ENCODE data around the gene POLE. TPM values are rescaled to one million over a fixed set of nuclear protein-coding genes. Genes with fewer than 3 reads are reported as not detected.

The POLE gene, protein sequence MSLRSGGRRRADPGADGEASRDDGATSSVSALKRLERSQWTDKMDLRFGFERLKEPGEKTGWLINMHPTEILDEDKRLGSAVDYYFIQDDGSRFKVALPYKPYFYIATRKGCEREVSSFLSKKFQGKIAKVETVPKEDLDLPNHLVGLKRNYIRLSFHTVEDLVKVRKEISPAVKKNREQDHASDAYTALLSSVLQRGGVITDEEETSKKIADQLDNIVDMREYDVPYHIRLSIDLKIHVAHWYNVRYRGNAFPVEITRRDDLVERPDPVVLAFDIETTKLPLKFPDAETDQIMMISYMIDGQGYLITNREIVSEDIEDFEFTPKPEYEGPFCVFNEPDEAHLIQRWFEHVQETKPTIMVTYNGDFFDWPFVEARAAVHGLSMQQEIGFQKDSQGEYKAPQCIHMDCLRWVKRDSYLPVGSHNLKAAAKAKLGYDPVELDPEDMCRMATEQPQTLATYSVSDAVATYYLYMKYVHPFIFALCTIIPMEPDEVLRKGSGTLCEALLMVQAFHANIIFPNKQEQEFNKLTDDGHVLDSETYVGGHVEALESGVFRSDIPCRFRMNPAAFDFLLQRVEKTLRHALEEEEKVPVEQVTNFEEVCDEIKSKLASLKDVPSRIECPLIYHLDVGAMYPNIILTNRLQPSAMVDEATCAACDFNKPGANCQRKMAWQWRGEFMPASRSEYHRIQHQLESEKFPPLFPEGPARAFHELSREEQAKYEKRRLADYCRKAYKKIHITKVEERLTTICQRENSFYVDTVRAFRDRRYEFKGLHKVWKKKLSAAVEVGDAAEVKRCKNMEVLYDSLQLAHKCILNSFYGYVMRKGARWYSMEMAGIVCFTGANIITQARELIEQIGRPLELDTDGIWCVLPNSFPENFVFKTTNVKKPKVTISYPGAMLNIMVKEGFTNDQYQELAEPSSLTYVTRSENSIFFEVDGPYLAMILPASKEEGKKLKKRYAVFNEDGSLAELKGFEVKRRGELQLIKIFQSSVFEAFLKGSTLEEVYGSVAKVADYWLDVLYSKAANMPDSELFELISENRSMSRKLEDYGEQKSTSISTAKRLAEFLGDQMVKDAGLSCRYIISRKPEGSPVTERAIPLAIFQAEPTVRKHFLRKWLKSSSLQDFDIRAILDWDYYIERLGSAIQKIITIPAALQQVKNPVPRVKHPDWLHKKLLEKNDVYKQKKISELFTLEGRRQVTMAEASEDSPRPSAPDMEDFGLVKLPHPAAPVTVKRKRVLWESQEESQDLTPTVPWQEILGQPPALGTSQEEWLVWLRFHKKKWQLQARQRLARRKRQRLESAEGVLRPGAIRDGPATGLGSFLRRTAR (N-terminal part only)
- polyA plus RNA-seq: 0.31 TPM in 1 of 2 replicates, not detected in the other

DNA sequence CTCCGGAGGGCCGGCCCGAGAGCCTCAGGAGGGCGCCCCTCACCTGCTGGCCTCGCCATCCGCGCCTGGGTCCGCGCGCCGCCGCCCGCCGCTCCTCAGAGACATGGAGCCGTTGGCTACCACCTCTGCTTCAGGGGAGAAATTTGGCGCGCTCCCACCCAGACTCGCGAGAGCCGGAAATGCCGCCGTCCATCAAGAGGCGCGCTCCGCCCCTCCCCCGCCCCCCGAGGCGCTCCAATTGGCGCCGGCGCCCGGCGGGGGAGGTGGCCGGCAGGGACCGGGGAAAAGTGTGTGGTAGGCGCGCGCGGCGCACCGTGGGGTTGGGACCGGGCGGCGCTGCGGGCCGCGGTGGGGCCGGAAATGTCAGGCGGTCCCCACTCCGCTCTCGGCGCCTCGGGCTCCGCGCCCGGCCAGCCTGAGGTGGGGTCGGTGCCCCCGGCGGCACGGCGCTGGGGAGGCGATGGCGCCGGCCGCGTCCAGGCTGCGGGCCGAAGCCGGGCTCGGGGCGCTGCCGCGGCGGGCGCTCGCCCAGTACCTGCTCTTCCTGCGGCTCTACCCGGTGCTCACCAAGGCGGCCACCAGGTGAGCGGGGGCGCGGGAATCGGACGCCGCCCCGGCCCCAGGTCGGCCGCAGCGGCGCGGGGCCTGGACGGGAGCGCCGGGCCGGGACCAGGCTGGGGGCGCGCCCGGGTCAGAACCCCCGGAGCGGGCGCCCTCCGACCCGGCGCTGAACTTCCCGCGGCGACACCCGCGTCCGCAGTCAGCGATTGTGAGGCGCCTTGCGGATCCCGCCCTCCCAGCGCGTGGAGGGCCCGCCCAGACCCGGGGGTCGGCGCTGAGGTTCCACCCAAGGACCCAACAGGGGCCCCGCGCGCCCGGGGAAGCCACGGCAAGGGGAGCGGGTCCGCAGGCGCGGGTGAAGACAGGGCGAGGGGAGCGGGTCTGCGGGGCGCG is at the start of gene POLE, which contains the start of gene PXMP2:
Gene POLE (minus strand): TSS at position 132 of the 954 bp plus-strand sequence. CDS start 27 bp downstream, at position 105.
Gene PXMP2 (plus strand): TSS at position 377 of the 954 bp plus-strand sequence. CDS start 84 bp downstream, at position 461.

DNA sequence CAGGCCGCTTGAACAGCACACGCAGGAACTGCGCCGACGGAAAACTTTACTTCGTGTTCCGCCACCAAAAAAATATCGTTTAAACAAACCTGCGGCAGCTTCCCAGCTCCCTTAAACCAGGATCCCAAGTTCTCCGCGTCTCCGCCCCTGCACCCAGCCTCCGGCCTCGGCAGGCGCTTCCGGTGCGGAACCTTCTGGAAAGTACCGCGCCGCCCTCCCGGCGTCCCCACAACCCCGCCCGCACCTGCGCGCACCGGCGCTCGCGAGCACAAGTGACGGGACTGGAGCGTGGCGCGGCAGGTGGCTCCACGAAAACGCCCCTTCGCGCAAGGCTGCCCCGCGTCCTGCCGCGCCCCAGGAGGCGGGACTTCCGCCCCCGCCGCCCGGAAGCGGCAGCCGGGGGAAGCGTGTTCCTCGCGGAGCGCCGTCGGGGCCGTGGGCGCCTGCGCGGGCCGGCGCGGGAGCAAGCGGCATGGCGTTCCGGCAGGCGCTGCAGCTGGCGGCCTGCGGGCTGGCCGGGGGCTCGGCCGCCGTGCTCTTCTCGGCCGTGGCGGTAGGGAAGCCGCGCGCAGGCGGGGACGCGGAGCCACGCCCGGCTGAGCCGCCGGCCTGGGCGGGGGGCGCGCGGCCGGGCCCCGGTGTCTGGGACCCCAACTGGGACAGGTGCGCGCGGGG is 23.4 kb upstream of the POLE start, which contains the start of gene PGAM5:
Gene PGAM5 (plus strand): TSS at position 438 of the 675 bp plus-strand sequence. CDS start 35 bp downstream, at position 473.

GRCh38 chr12:132618683-132619043 is 68.5 kb downstream of the POLE start, which contains the start of gene P2RX2:
P2RX2 (plus strand) TSS chr12:132618776; CDS start chr12:132618817, 41 bp downstream.

DNA sequence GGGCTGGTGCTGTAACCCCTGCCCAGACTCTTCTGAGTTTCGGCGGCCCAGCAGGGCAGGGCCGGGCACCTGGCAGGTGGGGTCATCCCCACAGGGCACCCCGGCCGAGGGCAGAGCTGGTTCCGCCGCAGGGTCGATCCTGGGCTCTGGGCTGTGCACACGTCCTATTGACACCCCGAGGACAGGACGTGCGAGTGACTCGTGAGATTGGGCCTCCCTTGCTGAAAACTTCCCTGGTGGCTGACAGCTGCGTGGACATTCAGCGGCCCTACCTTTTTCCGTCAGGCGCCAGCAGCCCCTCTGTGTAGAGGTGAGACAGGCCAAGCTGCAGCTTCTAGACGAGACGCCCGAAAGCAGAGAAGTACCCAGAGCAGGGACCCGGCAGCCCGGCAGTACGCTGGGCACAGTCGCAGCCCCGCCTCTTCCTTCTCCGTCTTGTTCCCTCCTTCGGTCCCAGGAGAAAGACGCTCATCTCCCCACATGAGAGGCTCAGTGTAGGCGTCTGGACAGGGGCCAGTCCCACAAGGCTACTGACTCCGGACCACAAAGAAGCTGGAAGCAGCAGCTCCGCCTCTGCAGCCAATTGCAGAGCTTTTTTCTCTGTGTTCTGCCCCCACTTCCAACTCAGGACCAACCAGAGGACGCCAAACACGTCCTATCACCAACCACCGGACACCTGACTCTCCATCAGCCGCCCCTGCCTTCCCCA is 76.9 kb downstream of the POLE start, which contains the start of gene LRCOL1:
Gene LRCOL1 (minus strand): TSS at position 532 of the 709 bp plus-strand sequence. CDS start 4,331 bp downstream, outside the sequence.

Other genes starting within 250 kb of the POLE start
- 0.17 TPM in 2 replicates for gene FBRSL1, start 197.2 kb downstream of the POLE start, polyA plus RNA-seq
- gene LRCOL1, start 76.8 kb downstream of the POLE start, polyA plus RNA-seq: not detected in 2 replicates
- not detected in 2 replicates for gene P2RX2, start 68.6 kb downstream of the POLE start, polyA plus RNA-seq
- gene PXMP2, start 245 bp upstream of the POLE start, polyA plus RNA-seq: 0.85 and 5.0 TPM in 2 replicates
- 6.4 and 7.8 TPM in 2 replicates for gene PGAM5, start 23.5 kb upstream of the POLE start, polyA plus RNA-seq
- 8.9 and 10.4 TPM in 2 replicates for gene ANKLE2, start 74.5 kb upstream of the POLE start, polyA plus RNA-seq
- 3.4 and 4.3 TPM in 2 replicates for gene GOLGA3, start 141.5 kb upstream of the POLE start, polyA plus RNA-seq
- 0.45 and 1.7 TPM in 2 replicates for gene CHFR, start 200.3 kb upstream of the POLE start, polyA plus RNA-seq

All from Purkinje cell (primary cell).